Measurements from ENCODE around the gene DTWD1.
A peak's percentile ranks its signal among the peaks of the same experiment; 100 is the strongest.

DNA sequence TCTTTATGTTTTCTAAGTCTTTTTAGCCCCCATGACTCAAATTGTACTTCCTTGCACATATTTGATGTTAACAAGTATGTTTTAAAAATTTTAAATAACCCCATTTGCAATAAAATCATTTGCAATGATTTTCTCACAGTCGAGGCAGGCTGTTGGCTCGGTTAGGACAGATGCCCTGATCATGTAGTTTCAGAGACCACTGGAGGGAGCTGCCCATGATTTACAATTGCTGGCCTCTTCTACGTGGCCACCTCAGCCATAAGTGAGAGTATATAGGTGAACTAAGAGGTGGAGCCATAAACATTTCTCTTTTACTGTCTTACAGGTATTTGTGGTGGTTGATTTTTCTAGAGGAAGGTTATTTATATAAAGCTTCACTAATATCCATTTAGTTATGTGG is 1.7 kb downstream of the DTWD1 start:
- TF ChIP-seq, protein P1, sequence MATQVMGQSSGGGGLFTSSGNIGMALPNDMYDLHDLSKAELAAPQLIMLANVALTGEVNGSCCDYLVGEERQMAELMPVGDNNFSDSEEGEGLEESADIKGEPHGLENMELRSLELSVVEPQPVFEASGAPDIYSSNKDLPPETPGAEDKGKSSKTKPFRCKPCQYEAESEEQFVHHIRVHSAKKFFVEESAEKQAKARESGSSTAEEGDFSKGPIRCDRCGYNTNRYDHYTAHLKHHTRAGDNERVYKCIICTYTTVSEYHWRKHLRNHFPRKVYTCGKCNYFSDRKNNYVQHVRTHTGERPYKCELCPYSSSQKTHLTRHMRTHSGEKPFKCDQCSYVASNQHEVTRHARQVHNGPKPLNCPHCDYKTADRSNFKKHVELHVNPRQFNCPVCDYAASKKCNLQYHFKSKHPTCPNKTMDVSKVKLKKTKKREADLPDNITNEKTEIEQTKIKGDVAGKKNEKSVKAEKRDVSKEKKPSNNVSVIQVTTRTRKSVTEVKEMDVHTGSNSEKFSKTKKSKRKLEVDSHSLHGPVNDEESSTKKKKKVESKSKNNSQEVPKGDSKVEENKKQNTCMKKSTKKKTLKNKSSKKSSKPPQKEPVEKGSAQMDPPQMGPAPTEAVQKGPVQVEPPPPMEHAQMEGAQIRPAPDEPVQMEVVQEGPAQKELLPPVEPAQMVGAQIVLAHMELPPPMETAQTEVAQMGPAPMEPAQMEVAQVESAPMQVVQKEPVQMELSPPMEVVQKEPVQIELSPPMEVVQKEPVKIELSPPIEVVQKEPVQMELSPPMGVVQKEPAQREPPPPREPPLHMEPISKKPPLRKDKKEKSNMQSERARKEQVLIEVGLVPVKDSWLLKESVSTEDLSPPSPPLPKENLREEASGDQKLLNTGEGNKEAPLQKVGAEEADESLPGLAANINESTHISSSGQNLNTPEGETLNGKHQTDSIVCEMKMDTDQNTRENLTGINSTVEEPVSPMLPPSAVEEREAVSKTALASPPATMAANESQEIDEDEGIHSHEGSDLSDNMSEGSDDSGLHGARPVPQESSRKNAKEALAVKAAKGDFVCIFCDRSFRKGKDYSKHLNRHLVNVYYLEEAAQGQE (IDR thresholded peaks at IDR 0.05; ENCODE audit: borderline replicate concordance in 1 of 2, low read depth in 1 of 2, low read length in 2 of 2) = no peak
- no peak for TF ChIP-seq GABPB1 (CRISPR knock-in tag; IDR thresholded peaks at IDR 0.05)
- TF ChIP-seq, protein P2, sequence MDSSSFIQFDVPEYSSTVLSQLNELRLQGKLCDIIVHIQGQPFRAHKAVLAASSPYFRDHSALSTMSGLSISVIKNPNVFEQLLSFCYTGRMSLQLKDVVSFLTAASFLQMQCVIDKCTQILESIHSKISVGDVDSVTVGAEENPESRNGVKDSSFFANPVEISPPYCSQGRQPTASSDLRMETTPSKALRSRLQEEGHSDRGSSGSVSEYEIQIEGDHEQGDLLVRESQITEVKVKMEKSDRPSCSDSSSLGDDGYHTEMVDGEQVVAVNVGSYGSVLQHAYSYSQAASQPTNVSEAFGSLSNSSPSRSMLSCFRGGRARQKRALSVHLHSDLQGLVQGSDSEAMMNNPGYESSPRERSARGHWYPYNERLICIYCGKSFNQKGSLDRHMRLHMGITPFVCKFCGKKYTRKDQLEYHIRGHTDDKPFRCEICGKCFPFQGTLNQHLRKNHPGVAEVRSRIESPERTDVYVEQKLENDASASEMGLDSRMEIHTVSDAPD (CRISPR knock-in tag; IDR thresholded peaks at IDR 0.05) = no peak
- no peak for TF ChIP-seq SIN3A (IDR thresholded peaks at IDR 0.05; ENCODE audit: borderline replicate concordance, low read depth, low read length)
- TF ChIP-seq SMAD3 (CRISPR knock-in tag; IDR thresholded peaks at IDR 0.05) = no peak
- no peak for TF ChIP-seq ARHGAP35 (CRISPR knock-in tag; IDR thresholded peaks at IDR 0.05; ENCODE audit: borderline replicate concordance)
- TF ChIP-seq SETDB1 (CRISPR knock-in tag; IDR thresholded peaks at IDR 0.05; ENCODE audit: borderline replicate concordance) = no peak
- TF ChIP-seq RBFOX2 (IDR thresholded peaks at IDR 0.05; ENCODE audit: low read depth, low read length) = no peak
- TF ChIP-seq, protein P3, sequence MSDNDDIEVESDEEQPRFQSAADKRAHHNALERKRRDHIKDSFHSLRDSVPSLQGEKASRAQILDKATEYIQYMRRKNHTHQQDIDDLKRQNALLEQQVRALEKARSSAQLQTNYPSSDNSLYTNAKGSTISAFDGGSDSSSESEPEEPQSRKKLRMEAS (IDR thresholded peaks at IDR 0.05) = no peak
- no peak for TF ChIP-seq ERF (CRISPR knock-in tag; IDR thresholded peaks at IDR 0.05)
- TF ChIP-seq MTA1 (CRISPR knock-in tag; IDR thresholded peaks at IDR 0.05; ENCODE audit: borderline replicate concordance) = no peak
- TF ChIP-seq, protein P4, sequence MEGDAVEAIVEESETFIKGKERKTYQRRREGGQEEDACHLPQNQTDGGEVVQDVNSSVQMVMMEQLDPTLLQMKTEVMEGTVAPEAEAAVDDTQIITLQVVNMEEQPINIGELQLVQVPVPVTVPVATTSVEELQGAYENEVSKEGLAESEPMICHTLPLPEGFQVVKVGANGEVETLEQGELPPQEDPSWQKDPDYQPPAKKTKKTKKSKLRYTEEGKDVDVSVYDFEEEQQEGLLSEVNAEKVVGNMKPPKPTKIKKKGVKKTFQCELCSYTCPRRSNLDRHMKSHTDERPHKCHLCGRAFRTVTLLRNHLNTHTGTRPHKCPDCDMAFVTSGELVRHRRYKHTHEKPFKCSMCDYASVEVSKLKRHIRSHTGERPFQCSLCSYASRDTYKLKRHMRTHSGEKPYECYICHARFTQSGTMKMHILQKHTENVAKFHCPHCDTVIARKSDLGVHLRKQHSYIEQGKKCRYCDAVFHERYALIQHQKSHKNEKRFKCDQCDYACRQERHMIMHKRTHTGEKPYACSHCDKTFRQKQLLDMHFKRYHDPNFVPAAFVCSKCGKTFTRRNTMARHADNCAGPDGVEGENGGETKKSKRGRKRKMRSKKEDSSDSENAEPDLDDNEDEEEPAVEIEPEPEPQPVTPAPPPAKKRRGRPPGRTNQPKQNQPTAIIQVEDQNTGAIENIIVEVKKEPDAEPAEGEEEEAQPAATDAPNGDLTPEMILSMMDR (CRISPR knock-in tag; IDR thresholded peaks at IDR 0.05) = peak; percentile 17; the same call in 1 of the 2 replicates
- no peak for TF ChIP-seq SP4 (CRISPR knock-in tag; IDR thresholded peaks at IDR 0.05)

Measured in HepG2 (cell line).